22Rv1 (cell line): ENCODE data around the gene TSPYL1.

ENCODE experiments used
- CTCF ChIP-seq: fragments of 450-650 bp; IDR thresholded peaks from 2 replicates; pipeline ENCODE4 v1.5.1; 2017; ENCODE audit warnings: mild to moderate bottlenecking
- ZFX ChIP-seq: fragments of 450-650 bp; IDR thresholded peaks from 2 replicates; pipeline ENCODE4 v1.6.1; 2017; ENCODE audit warnings: antibody characterized with exemption, borderline replicate concordance

- no peak for TF ChIP-seq CTCF
- TF ChIP-seq ZFX: no peak
Measured at GRCh38 chr6:116278481-116278829, 1.3 kb downstream of the TSPYL1 start.
